Endothelial cell (in vitro differentiated cells): ENCODE results near the gene LRRC3B. TPM values are rescaled to one million over a fixed set of nuclear protein-coding genes. Genes with fewer than 3 reads are reported as not detected.

Source experiments
- DNase-seq: peaks from one replicate; pipeline ENCODE4 v3.0.0; 2021; ENCODE audit warnings: low spot score
- H3K27ac Mint-ChIP-seq: one replicate; pipeline ENCODE4 v1.8.0; 2021; ENCODE audit warnings: mixed read lengths, inconsistent platforms; ENCODE audit not compliant: unreplicated experiment
- H3K27me3 Mint-ChIP-seq: one replicate; pipeline ENCODE4 v1.8.0; 2021; ENCODE audit warnings: mild to moderate bottlenecking, moderate library complexity, mixed read lengths, inconsistent platforms; ENCODE audit not compliant: unreplicated experiment
- H3K36me3 Mint-ChIP-seq: one replicate; pipeline ENCODE4 v1.8.0; 2021; ENCODE audit warnings: mild to moderate bottlenecking, low read depth, mixed read lengths, inconsistent platforms; ENCODE audit not compliant: unreplicated experiment
- H3K4me1 Mint-ChIP-seq: one replicate; pipeline ENCODE4 v1.8.0; 2021; ENCODE audit warnings: mild to moderate bottlenecking, mixed read lengths, inconsistent platforms; ENCODE audit not compliant: unreplicated experiment
- H3K4me3 Mint-ChIP-seq: one replicate; pipeline ENCODE4 v1.8.0; 2021; ENCODE audit warnings: mild to moderate bottlenecking, mixed read lengths, inconsistent platforms; ENCODE audit not compliant: unreplicated experiment
- H3K9me3 Mint-ChIP-seq: one replicate; pipeline ENCODE4 v1.8.0; 2021; ENCODE audit warnings: mixed read lengths, inconsistent platforms; ENCODE audit not compliant: unreplicated experiment
- total RNA-seq: library from RNA; stranded (reverse); fragmentation: NEBNext Ultra II Directional; extraction: Animal tissue kit (Norgen Biotek cat#: 25700); gene quantifications from one replicate; pipeline ENCODE4 v1.2.1, GENCODE V29; 2021; ENCODE audit not compliant: unreplicated experiment
- TF ChIP-seq, protein P1 (sequence below): fragments of 200-600 bp; sonication (generic); IDR thresholded peaks from one replicate; pipeline ENCODE4 v1.5.0; 2021; ENCODE audit warnings: antibody characterized with exemption; ENCODE audit not compliant: unreplicated experiment

The LRRC3B gene
- total RNA-seq, 1 donor from 2014 or later: 3.6 TPM

DNA sequence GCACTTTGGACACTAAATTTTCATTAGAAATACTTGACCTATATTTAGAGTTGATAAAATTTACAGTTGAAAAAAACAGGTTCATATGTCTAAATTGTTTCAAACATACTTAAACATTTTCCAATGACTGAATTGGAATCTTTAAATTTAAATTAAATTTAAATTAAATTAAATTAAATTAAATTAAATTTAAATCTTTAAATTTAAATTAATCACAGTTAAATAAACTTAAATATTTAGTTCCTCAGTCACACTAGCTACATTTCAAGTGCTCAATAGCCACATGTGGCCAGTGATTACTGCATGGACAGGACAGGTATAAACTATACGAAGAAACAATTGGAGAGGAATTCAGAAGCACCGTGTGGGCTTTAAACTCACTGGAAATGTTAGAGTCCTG lies 16.8 kb downstream of the LRRC3B start:
- TF ChIP-seq, protein P1, sequence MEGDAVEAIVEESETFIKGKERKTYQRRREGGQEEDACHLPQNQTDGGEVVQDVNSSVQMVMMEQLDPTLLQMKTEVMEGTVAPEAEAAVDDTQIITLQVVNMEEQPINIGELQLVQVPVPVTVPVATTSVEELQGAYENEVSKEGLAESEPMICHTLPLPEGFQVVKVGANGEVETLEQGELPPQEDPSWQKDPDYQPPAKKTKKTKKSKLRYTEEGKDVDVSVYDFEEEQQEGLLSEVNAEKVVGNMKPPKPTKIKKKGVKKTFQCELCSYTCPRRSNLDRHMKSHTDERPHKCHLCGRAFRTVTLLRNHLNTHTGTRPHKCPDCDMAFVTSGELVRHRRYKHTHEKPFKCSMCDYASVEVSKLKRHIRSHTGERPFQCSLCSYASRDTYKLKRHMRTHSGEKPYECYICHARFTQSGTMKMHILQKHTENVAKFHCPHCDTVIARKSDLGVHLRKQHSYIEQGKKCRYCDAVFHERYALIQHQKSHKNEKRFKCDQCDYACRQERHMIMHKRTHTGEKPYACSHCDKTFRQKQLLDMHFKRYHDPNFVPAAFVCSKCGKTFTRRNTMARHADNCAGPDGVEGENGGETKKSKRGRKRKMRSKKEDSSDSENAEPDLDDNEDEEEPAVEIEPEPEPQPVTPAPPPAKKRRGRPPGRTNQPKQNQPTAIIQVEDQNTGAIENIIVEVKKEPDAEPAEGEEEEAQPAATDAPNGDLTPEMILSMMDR: no peak
- Mint-ChIP-seq H3K27me3 (peaks cover 2% of the 10 kb centered on the region), H3K36me3 (no peaks in the 10 kb centered on the region), H3K27ac (no peak overlapping the region), H3K9me3 (no peaks in the 10 kb centered on the region), H3K4me3 (no peak overlapping the region), H3K4me1 (no peaks in the 10 kb centered on the region)
- DNase-seq: no peak

DNA sequence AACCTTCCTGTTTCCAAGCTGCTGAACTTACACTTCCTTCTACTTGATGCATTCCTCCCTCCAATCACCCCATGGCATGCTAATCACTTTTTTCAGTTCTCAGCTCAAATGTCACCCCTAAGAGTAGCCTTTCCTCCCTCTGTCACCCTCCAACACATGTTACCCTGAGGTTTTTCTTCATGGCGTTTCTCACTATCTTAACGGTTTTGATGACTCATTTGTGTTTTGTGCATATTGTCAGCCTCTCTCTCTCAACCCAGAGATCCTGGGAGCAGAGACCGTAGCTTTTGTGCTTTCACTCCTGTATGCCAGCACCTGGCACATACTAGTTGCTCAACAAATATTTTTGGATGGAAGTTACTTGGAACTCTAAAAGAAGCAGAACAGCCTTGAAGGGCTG lies 24.5 kb downstream of the LRRC3B start:
- H3K27me3 Mint-ChIP-seq: peaks cover 3% of the 10 kb centered on the region
- TF ChIP-seq, protein P1: no peak
- peaks cover 3% of the 10 kb centered on the region for H3K4me1 Mint-ChIP-seq
- DNase-seq: no peak
- no peak overlapping the region for H3K27ac Mint-ChIP-seq
- no peak overlapping the region for H3K4me3 Mint-ChIP-seq
- no peaks in the 10 kb centered on the region for H3K36me3 Mint-ChIP-seq
- H3K9me3 Mint-ChIP-seq: no peaks in the 10 kb centered on the region

DNA sequence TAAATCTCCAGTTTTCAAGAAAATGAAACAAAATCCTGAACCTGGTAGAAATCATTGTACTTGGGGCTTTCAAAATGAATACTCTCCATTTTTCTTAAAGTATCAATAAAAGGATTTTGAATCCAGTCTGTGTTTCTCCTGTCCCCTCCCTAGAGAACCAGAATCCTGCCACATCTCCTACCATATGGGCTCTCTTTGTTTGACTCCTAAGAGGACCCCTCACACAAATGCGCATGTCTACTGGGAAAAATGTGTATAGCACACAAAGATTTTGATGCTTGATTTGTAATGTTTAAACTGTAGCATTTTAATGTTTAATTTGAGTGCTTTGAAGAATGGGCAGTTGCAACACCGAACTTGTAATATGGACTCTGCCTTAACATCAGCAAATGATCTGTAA lies 25.9 kb downstream of the LRRC3B start:
- no peak overlapping the region for H3K4me3 Mint-ChIP-seq
- H3K4me1 Mint-ChIP-seq: peaks cover 3% of the 10 kb centered on the region
- H3K27me3 Mint-ChIP-seq: peaks cover 3% of the 10 kb centered on the region

DNA sequence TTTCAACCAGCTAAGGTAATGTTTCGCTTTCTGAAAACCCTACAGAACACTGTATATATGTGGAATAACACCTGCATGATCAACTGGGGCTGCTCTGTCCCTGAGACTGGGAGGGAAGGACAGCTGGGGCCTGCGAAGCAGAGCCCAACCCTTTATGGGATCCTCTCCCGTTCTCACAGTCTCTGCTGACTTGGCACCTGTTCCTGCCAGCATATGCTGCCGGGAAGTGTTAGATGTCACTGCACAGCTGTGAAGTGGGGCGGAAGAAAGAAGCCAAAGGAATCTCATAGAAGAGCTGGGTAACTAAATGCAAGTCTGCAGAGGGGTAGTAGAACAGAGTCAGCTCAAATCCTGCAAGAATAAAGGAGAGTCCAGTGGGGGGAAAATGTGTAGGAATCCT lies 29.6 kb downstream of the LRRC3B start:
- H3K4me1 Mint-ChIP-seq: no peaks in the 10 kb centered on the region
- no peak for DNase-seq
- no peaks in the 10 kb centered on the region for H3K36me3 Mint-ChIP-seq
- TF ChIP-seq, protein P1: no peak
- H3K27me3 Mint-ChIP-seq: peaks cover under 1% of the 10 kb centered on the region
- H3K9me3 Mint-ChIP-seq: no peaks in the 10 kb centered on the region
- H3K27ac Mint-ChIP-seq: no peak overlapping the region
- H3K4me3 Mint-ChIP-seq: no peak overlapping the region

More for the DNA sequence above, 25.9 kb downstream of the LRRC3B start:
- no peak for DNase-seq
- Mint-ChIP-seq H3K9me3 (no peaks in the 10 kb centered on the region), H3K27ac (no peak overlapping the region), H3K36me3 (no peaks in the 10 kb centered on the region)
- TF ChIP-seq, protein P1: no peak

DNA sequence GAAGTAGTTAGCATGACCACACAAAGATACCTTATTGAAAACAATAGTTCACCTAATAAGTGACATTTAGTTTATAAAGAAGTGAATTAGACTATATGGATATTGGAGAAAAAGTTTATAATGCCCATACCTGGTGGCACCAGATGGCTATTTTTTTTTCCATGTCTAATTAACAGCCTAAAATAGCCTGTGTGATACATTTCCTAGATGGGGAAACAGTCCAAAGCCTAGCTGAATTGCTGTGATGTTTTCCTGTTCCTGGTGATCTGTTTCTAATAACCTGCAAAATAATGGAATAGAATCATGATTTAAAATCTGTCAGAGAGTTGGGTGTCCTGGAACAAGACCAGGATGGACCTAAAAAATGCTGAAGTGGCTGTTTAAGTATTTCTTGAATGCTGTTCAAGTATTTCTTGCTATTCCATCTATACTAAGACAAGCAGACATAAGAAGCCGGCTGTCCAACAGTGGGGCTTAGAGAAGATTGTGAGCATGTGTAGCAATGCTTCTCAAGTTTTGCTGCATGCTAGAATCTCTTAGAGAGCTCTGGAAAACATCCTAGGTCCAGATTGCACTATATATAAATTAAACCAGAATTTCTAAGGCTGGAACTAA lies 31.3 kb downstream of the LRRC3B start:
- H3K27ac Mint-ChIP-seq: no peak overlapping the region
- H3K9me3 Mint-ChIP-seq: no peaks in the 10 kb centered on the region
- TF ChIP-seq, protein P1: no peak
- no peak for DNase-seq
- H3K36me3 Mint-ChIP-seq: no peaks in the 10 kb centered on the region
- H3K4me3 Mint-ChIP-seq: no peak overlapping the region
- H3K4me1 Mint-ChIP-seq: no peaks in the 10 kb centered on the region
- no peaks in the 10 kb centered on the region for H3K27me3 Mint-ChIP-seq
